Left ventricle myocardium inferior (tissue), 1 donor: ENCODE data around the gene PTPN14. TPM values are rescaled to one million over a fixed set of nuclear protein-coding genes. Genes with fewer than 3 reads are reported as not detected.

Experiments used
- DNase-seq: peaks from one replicate; pipeline ENCODE4 v3.0.0-alpha.2; 2020
- H3K27ac ChIP-seq: fragments of 200-600 bp; replicated peaks from 2 replicates; pipeline ENCODE4 v1.8.0; 2021
- H3K27me3 ChIP-seq: fragments of 200-600 bp; 2 replicates; pipeline ENCODE4 v1.8.0; 2021; ENCODE audit warnings: low read depth
- H3K36me3 ChIP-seq: fragments of 200-600 bp; 2 replicates; pipeline ENCODE4 v1.8.0; 2021
- H3K4me1 ChIP-seq: fragments of 200-600 bp; 2 replicates; pipeline ENCODE4 v1.8.0; 2021
- H3K4me3 ChIP-seq: fragments of 200-600 bp; 2 replicates; pipeline ENCODE4 v1.8.0; 2021; ENCODE audit warnings: mild to moderate bottlenecking, moderate library complexity
- H3K9me3 ChIP-seq: fragments of 200-600 bp; replicated peaks from 2 replicates; pipeline ENCODE4 v1.8.0; 2021
- CTCF ChIP-seq: fragments of 200-600 bp; IDR thresholded peaks from 2 replicates; pipeline ENCODE4 v1.8.0; 2021; ENCODE audit warnings: antibody characterized with exemption, mild to moderate bottlenecking, borderline replicate concordance
- intact Hi-C: fragments of 100-400 bp; cut with micrococcal nuclease; formaldehyde crosslinking; loops from one replicate; pipeline ENCODE4 v1.11.0; 2022
- total RNA-seq: library from RNA; stranded (reverse); fragmentation: NEBNext Ultra II Directional; extraction: Animal tissue kit (Norgen Biotek cat#: 25700); gene quantifications from one replicate; pipeline ENCODE4 v1.2.1, GENCODE V29; 2021
- donor health status: DM: no; HTN: yes; CAD: no; lungs with severe emphysema.

The PTPN14 gene
- total RNA-seq, 1 donor from 2014 or later, result 32.5 TPM

GRCh38 chr1:214425716-214426425 is 125.5 kb downstream of the PTPN14 start:
- no peak for DNase-seq
- intact Hi-C loops, result no loop called here
- no peaks in the 10 kb centered on the region for H3K9me3 ChIP-seq
- no peaks in the 10 kb centered on the region for H3K27me3 ChIP-seq
- no peak for TF ChIP-seq CTCF
- H3K4me3 ChIP-seq, result no peak overlapping the region
- no peak overlapping the region for H3K27ac ChIP-seq
- H3K4me1 ChIP-seq, result peaks cover 29% of the 10 kb centered on the region
- no peaks in the 10 kb centered on the region for H3K36me3 ChIP-seq

- no peak overlapping the region for H3K27ac ChIP-seq
- intact Hi-C loops, result no loop called here
- H3K4me1 ChIP-seq, result peaks cover 35% of the 10 kb centered on the region
- H3K27me3 ChIP-seq, result no peaks in the 10 kb centered on the region
- no peak for DNase-seq
- no peak for TF ChIP-seq CTCF
- no peaks in the 10 kb centered on the region for H3K36me3 ChIP-seq
- H3K4me3 ChIP-seq, result no peak overlapping the region
- no peaks in the 10 kb centered on the region for H3K9me3 ChIP-seq
These were observed 126.3 kb downstream of the PTPN14 start for GRCh38 chr1:214425101-214425500.

GRCh38 chr1:214423045-214423444 is 128.4 kb downstream of the PTPN14 start:
- no peaks in the 10 kb centered on the region for H3K27me3 ChIP-seq
- H3K27ac ChIP-seq, result no peak overlapping the region
- H3K36me3 ChIP-seq, result no peaks in the 10 kb centered on the region
- no peak for TF ChIP-seq CTCF
- intact Hi-C loops, result no loop called here
- no peak for DNase-seq
- H3K4me3 ChIP-seq, result no peak overlapping the region
- peaks cover 52% of the 10 kb centered on the region for H3K4me1 ChIP-seq
- H3K9me3 ChIP-seq, result no peaks in the 10 kb centered on the region

- Histone ChIP-seq H3K4me1 (peaks cover 60% of the 10 kb centered on the region), H3K9me3 (no peaks in the 10 kb centered on the region), H3K27ac (no peak overlapping the region), H3K27me3 (no peaks in the 10 kb centered on the region), H3K4me3 (no peak overlapping the region), H3K36me3 (no peaks in the 10 kb centered on the region)
- no peak for TF ChIP-seq CTCF
- intact Hi-C loops, result no loop called here
- no peak for DNase-seq
These were observed 129.2 kb downstream of the PTPN14 start for GRCh38 chr1:214422137-214422671.

- no peak overlapping the region for H3K27ac ChIP-seq
These were observed 130.6 kb downstream of the PTPN14 start for GRCh38 chr1:214420833-214421232.

More at GRCh38 chr1:214420833-214421232, 130.6 kb downstream of the PTPN14 start:
- Histone ChIP-seq H3K4me3 (no peak overlapping the region), H3K4me1 (peaks cover 66% of the 10 kb centered on the region), H3K36me3 (no peaks in the 10 kb centered on the region), H3K27me3 (no peaks in the 10 kb centered on the region), H3K9me3 (no peaks in the 10 kb centered on the region)
- DNase-seq, result no peak
- intact Hi-C loops, result no loop called here
- TF ChIP-seq CTCF, result no peak
